Measurements from ENCODE around the gene MVB12B. TPM values are rescaled to one million over a fixed set of nuclear protein-coding genes. Genes with fewer than 3 reads are reported as not detected.

The MVB12B gene
- total RNA-seq, 4 donors from 2014 or later: 27.2 to 36.9 (median 33.2) TPM

DNA sequence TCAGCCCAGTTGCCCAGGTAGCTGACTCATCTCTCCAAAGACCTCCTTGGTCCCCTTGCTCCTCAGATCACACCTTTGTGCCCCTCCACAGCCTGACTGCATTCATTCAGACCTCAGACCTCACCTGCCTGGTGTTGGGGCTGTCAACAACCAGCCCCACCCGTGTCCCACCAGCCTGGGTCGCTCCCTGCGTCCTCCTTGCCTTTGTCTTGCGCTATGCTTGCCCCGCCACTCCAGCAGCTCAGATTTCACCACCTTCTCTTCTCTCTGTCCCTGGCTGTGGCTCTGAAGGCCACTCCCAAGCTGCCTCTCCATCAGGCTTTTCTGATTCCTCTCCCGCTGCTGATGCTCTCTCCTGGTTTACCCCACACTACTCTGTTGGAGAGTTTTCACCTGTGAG is 103.5 kb downstream of the MVB12B start:
- 89 to 90% methylated on average over 6 of the region's 6 CpGs for WGBS, 2 donors
- no peaks in the 10 kb centered on the region for H3K9me3 ChIP-seq
- DNase-seq (ENCODE audit: low spot score in 2 of 2): no peak
- no peak overlapping the region for H3K27ac ChIP-seq
- H3K4me1 ChIP-seq: peaks cover 0 to 3% (median 0%) of the 10 kb centered on the region in 4 donors
- no peak overlapping the region for H3K4me3 ChIP-seq
- H3K36me3 ChIP-seq: peaks cover 0 to 24% (median 0%) of the 10 kb centered on the region in 3 donors
- no peaks in the 10 kb centered on the region for H3K27me3 ChIP-seq
- TF ChIP-seq, protein P1, sequence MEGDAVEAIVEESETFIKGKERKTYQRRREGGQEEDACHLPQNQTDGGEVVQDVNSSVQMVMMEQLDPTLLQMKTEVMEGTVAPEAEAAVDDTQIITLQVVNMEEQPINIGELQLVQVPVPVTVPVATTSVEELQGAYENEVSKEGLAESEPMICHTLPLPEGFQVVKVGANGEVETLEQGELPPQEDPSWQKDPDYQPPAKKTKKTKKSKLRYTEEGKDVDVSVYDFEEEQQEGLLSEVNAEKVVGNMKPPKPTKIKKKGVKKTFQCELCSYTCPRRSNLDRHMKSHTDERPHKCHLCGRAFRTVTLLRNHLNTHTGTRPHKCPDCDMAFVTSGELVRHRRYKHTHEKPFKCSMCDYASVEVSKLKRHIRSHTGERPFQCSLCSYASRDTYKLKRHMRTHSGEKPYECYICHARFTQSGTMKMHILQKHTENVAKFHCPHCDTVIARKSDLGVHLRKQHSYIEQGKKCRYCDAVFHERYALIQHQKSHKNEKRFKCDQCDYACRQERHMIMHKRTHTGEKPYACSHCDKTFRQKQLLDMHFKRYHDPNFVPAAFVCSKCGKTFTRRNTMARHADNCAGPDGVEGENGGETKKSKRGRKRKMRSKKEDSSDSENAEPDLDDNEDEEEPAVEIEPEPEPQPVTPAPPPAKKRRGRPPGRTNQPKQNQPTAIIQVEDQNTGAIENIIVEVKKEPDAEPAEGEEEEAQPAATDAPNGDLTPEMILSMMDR (IDR thresholded peaks at IDR 0.05): no peak
- TF ChIP-seq POLR2A (IDR thresholded peaks at IDR 0.05) (no peak), EP300 (IDR thresholded peaks at IDR 0.05) (no peak)

DNA sequence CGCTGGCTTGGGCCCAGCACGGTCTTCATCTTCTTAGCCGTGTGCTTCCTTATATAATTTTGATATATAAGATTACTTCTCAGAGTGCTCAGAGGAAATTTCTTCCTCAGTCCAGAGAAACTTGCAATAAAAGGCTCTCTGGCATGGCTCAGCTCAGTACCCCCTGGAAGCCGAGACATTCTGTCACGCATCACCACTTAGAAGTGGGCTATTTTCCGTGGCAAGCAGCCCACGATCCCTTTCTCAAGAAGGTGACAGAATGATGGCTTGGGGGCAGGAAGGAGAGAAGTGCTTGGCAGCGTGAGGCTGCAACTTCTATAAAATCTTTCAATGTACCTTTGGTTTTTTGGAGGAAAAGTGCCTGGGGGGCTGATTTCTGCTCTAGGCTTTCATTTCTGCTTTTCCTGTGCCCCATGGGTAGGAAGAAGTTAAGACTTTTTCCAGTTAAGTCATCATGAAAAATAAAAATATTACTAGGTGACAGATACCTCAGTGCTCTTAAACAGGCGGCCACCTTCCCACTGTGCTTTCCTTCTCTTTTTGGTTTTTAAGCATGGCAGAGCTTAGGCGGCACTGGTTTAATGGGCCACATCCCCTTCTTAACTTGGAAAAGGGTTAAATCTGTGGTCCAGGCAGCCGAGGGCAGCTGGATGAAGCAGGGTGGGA is 104.6 kb downstream of the MVB12B start:
- H3K27me3 ChIP-seq: no peaks in the 10 kb centered on the region
- H3K4me1 ChIP-seq: peaks cover 0 to 14% (median 0%) of the 10 kb centered on the region in 4 donors
- no peak overlapping the region for H3K4me3 ChIP-seq
- no peak for DNase-seq (ENCODE audit: low spot score in 2 of 2)
- 81 to 82% methylated on average over 11 of the region's 11 CpGs for WGBS, 2 donors
- no peaks in the 10 kb centered on the region for H3K9me3 ChIP-seq
- H3K27ac ChIP-seq: no peak overlapping the region
- peaks cover 0 to 24% (median 0%) of the 10 kb centered on the region in 3 donors for H3K36me3 ChIP-seq
- TF ChIP-seq EP300 (IDR thresholded peaks at IDR 0.05) (no peak), POLR2A (IDR thresholded peaks at IDR 0.05) (no peak)
- TF ChIP-seq, protein P1 (IDR thresholded peaks at IDR 0.05): no peak

DNA sequence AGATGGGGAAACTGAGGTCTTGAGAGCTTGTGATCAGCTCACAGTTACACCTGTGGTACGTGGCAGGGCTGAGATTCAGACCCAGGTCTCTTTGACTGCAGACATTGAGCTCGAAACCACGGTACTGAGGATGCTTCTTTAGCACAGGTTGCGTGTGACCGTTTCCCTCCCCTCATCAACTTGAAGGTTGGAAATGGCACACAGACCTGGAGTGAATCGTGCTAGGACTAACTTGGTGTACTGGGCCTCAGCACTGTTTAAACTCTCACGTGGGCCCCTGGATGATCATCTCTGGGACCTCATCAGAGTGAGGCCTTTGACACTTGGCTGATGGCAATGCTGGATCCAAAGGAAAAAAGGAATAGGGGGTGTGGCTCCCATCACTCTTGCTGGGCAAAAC is 106.0 kb downstream of the MVB12B start:
- Histone ChIP-seq H3K4me1 (peaks cover 0 to 28% (median 4%) of the 10 kb centered on the region in 4 donors), H3K36me3 (peaks cover 0 to 24% (median 0%) of the 10 kb centered on the region in 3 donors), H3K9me3 (no peaks in the 10 kb centered on the region), H3K27ac (no peak overlapping the region), H3K4me3 (no peak overlapping the region), H3K27me3 (no peaks in the 10 kb centered on the region)
- WGBS, 2 donors: 88 to 92% methylated on average over 7 of the region's 7 CpGs
- DNase-seq (ENCODE audit: low spot score in 2 of 2): no peak
- TF ChIP-seq, protein P1 (IDR thresholded peaks at IDR 0.05): no peak
- TF ChIP-seq EP300 (IDR thresholded peaks at IDR 0.05): no peak
- TF ChIP-seq POLR2A (IDR thresholded peaks at IDR 0.05): no peak

DNA sequence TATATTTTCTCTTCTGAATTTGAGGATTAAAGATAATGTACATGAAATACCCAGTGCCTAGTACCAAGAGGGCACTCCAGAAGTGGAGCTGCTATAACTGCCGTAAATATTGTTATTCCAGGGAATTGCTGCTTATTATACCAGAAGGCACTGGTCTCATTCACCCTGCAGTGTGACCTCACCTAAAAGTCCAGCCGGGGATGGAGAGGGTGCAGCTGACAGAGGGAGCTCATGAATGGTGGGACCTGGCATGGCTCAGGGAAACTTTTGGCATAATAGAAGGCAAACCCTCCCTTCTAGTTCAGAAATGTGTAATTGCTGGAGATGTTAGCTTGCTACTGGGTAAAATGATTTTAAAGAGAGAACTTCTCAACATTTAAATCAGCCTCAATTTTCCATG is 108.5 kb downstream of the MVB12B start:
- Histone ChIP-seq H3K4me3 (no peak overlapping the region), H3K27ac (peak overlapping the region in 2 of 4 donors; percentile 78 to 86), H3K36me3 (peaks cover 0 to 19% (median 0%) of the 10 kb centered on the region in 3 donors), H3K9me3 (no peaks in the 10 kb centered on the region), H3K27me3 (no peaks in the 10 kb centered on the region), H3K4me1 (peaks cover 0 to 46% (median 15%) of the 10 kb centered on the region in 4 donors)
- no peak for DNase-seq (ENCODE audit: low spot score in 2 of 2)
- TF ChIP-seq, protein P1 (IDR thresholded peaks at IDR 0.05): no peak
- WGBS, 2 donors: 47 to 58% methylated on average over 2 of the region's 2 CpGs

DNA sequence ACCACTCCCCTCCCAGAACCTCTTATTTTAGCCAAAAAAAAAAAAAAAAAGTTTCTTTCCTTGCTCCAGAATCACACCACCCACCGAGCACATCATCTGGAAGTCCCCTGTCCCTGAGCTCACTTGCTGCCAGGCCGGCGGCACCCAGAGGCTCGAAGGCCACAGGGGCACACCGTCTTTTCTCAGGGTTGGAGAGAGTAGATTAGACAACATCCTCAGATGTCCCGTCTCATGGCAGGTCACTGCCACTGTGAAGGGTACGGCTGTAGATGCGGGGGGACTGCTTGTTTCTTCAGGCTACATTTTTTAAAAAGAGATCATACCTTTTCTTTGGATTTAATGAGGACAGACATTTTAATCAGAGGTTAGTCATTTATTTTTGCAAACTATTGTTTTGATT is 109.0 kb downstream of the MVB12B start:
- H3K4me1 ChIP-seq: peaks cover 0 to 52% (median 17%) of the 10 kb centered on the region in 4 donors
- TF ChIP-seq EP300 (IDR thresholded peaks at IDR 0.05): no peak
- TF ChIP-seq, protein P1 (IDR thresholded peaks at IDR 0.05): no peak
- no peak for TF ChIP-seq POLR2A (IDR thresholded peaks at IDR 0.05)
- H3K4me3 ChIP-seq: no peak overlapping the region
- no peak for DNase-seq (ENCODE audit: low spot score in 2 of 2)
- peaks cover 0 to 14% (median 0%) of the 10 kb centered on the region in 3 donors for H3K36me3 ChIP-seq
- H3K27me3 ChIP-seq: no peaks in the 10 kb centered on the region
- no peaks in the 10 kb centered on the region for H3K9me3 ChIP-seq
- peak overlapping the region; percentile 0 to 86 (median 62) for H3K27ac ChIP-seq
- WGBS, 2 donors: 59 to 62% methylated on average over 8 of the region's 8 CpGs

Data from tibial nerve (tissue), 4 donors.